ENCODE data around the gene GRHL3.

Gene GRHL3

GRCh38 chr1:24343412-24344089 is 24.4 kb downstream of the GRHL3 start:
- no peak for DNase-seq (ENCODE audit: low read depth in 2 of 2)

GRCh38 chr1:24344090-24344742 is 25.1 kb downstream of the GRHL3 start:
- DNase-seq (ENCODE audit: low read depth in 2 of 2), result no peak

GRCh38 chr1:24345334-24345733 is 26.2 kb downstream of the GRHL3 start:
- DNase-seq (ENCODE audit: low read depth in 2 of 2), result no peak

- no peak for DNase-seq (ENCODE audit: low read depth in 2 of 2)
Observed at GRCh38 chr1:24347159-24347934, 28.2 kb downstream of the GRHL3 start.

- no peak for DNase-seq (ENCODE audit: low read depth in 2 of 2)
Observed at GRCh38 chr1:24348196-24348595, 29.0 kb downstream of the GRHL3 start.

- no peak for DNase-seq (ENCODE audit: low read depth in 2 of 2)
Observed at GRCh38 chr1:24349891-24350290, 30.7 kb downstream of the GRHL3 start.

- no peak for DNase-seq (ENCODE audit: low read depth in 2 of 2)
Observed at GRCh38 chr1:24351247-24351646, 32.1 kb downstream of the GRHL3 start.

- no peak for DNase-seq (ENCODE audit: low read depth in 2 of 2)
Observed at GRCh38 chr1:24351918-24352627, 32.9 kb downstream of the GRHL3 start.

- no peak for DNase-seq (ENCODE audit: low read depth in 2 of 2)
Observed at GRCh38 chr1:24353292-24353891, 34.2 kb downstream of the GRHL3 start.

- DNase-seq (ENCODE audit: low read depth in 2 of 2), result no peak
Observed at GRCh38 chr1:24355466-24355865, 36.3 kb downstream of the GRHL3 start.

- DNase-seq (ENCODE audit: low read depth in 2 of 2), result no peak
Observed at GRCh38 chr1:24357038-24357437, 37.9 kb downstream of the GRHL3 start.

- no peak for DNase-seq (ENCODE audit: low read depth in 2 of 2)
Observed at GRCh38 chr1:24360681-24361080, 41.5 kb downstream of the GRHL3 start.

- DNase-seq (ENCODE audit: low read depth in 2 of 2), result no peak
Observed at GRCh38 chr1:24361811-24362210, 42.7 kb downstream of the GRHL3 start.

GRCh38 chr1:24362396-24362795 is 43.2 kb downstream of the GRHL3 start:
- DNase-seq (ENCODE audit: low read depth in 2 of 2), result no peak

- no peak for DNase-seq (ENCODE audit: low read depth in 2 of 2)
Observed at GRCh38 chr1:24362982-24363614, 43.9 kb downstream of the GRHL3 start.

- DNase-seq (ENCODE audit: low read depth in 2 of 2), result no peak
Observed at GRCh38 chr1:24363994-24364393, 44.8 kb downstream of the GRHL3 start.

GRCh38 chr1:24364605-24364974 is 45.4 kb downstream of the GRHL3 start:
- no peak for DNase-seq (ENCODE audit: low read depth in 2 of 2)

- DNase-seq (ENCODE audit: low read depth in 2 of 2), result no peak
Observed at GRCh38 chr1:24364975-24365678, 46.0 kb downstream of the GRHL3 start.

- DNase-seq (ENCODE audit: low read depth in 2 of 2), result no peak
Observed at GRCh38 chr1:24366707-24367106, 47.5 kb downstream of the GRHL3 start.

- DNase-seq (ENCODE audit: low read depth in 2 of 2), result no peak
Observed at GRCh38 chr1:24369199-24369598, 50.0 kb downstream of the GRHL3 start.

GRCh38 chr1:24369801-24370200 is 50.6 kb downstream of the GRHL3 start:
- DNase-seq (ENCODE audit: low read depth in 2 of 2), result no peak
